Measurements from ENCODE around the gene CLK3. TPM values are rescaled to one million over a fixed set of nuclear protein-coding genes. Genes with fewer than 3 reads are reported as not detected.

The CLK3 gene
- total and polyA plus RNA-seq, 2 of the 8 experiments (the other 6 are each of a cell fraction or from before 2014, with no cell fraction given) = 43.5 to 67.3 TPM

GRCh38 chr15:74616366-74616939, 817 bp downstream of the CLK3 start:
- Histone ChIP-seq H3K79me1 (ENCODE audit: low read depth, low read length) (peaks cover 10% of the 10 kb centered on the region), H3K23me2 (ENCODE audit: low read depth, low read length) (peaks cover 16% of the 10 kb centered on the region; the same call in 1 of the 2 replicates), H3K56ac (replicated peaks; ENCODE audit: insufficient read length, low read depth, low read length) (no peak overlapping the region), H3K36me3 (ENCODE audit: control insufficient read depth in 2 of 4, insufficient read depth in 4 of 4, low read length in 3 of 4) (peaks cover 7 to 15% (median 9%) of the 10 kb centered on the region in 4 experiments; a peak in 6 of 8 replicates), H4K8ac (ENCODE audit: extremely low read depth, insufficient read depth, low read length) (peak overlapping the region; percentile 90; the same call in 1 of the 2 replicates), H3K23ac (ENCODE audit: insufficient read length) (no peak overlapping the region), H3K9me3 (ENCODE audit: insufficient read depth in 2 of 2, low read depth in 1 of 2, low read length in 1 of 2) (no peaks in the 10 kb centered on the region), H2BK5ac (ENCODE audit: low read depth, low read length) (peak overlapping the region; percentile 60; the same call in 1 of the 2 replicates), H3K14ac (ENCODE audit: insufficient read length) (no peak overlapping the region), H2BK12ac (ENCODE audit: low read depth, low read length) (no peak overlapping the region), H2BK20ac (ENCODE audit: low read length) (no peak overlapping the region), H3K18ac (ENCODE audit: extremely low read depth, low read length) (no peak overlapping the region), H3K4ac (replicated peaks; ENCODE audit: insufficient read length, low read depth, low read length) (no peak overlapping the region), H3K9ac (replicated peaks in 1 of 4; ENCODE audit: extremely low read depth in 1 of 4, low read depth in 3 of 4, low read length in 3 of 4) (peak overlapping the region; percentile 32 to 94 (median 82)), H3K4me3 (ENCODE audit: extremely low read depth in 1 of 4, insufficient read depth in 2 of 4, low read depth in 3 of 4, low read length in 4 of 4) (peak overlapping the region; percentile 80 to 96 (median 84)), H4K91ac (replicated peaks; ENCODE audit: insufficient read length, low read length) (peak overlapping the region; percentile 20), H2AFZ (ENCODE audit: low read length) (no peak overlapping the region), H2AK5ac (ENCODE audit: low read depth, low read length) (no peak overlapping the region), H3K4me1 (replicated peaks in 1 of 4; ENCODE audit: control insufficient read depth in 3 of 4, insufficient read depth in 4 of 4, low read length in 3 of 4) (peaks cover 0 to 5% (median 2%) of the 10 kb centered on the region in 4 experiments; a peak in 5 of 7 replicates), H3K27ac (ENCODE audit: low read depth, low read length) (no peak overlapping the region), H2BK120ac (replicated peaks; ENCODE audit: low read depth, low read length) (no peak overlapping the region), H4K20me1 (replicated peaks in 1 of 2; ENCODE audit: control insufficient read depth in 1 of 2, insufficient read depth in 2 of 2, low read length in 2 of 2) (peaks cover 17 to 45% of the 10 kb centered on the region in 2 experiments), H2BK15ac (ENCODE audit: low read length) (no peak overlapping the region), H3K79me2 (ENCODE audit: control insufficient read depth in 1 of 2, insufficient read depth in 2 of 2, low read length in 2 of 2) (peaks cover 14 to 38% of the 10 kb centered on the region in 2 experiments), H4K5ac (ENCODE audit: insufficient read length, low read depth, low read length) (no peak overlapping the region), H3K27me3 (replicated peaks in 1 of 4; ENCODE audit: control insufficient read depth in 3 of 4, extremely low read depth in 1 of 4, insufficient read depth in 3 of 4, low read length in 3 of 4) (peaks cover 0 to 15% (median 11%) of the 10 kb centered on the region in 4 experiments; a peak in 4 of 7 replicates), H3K4me2 (ENCODE audit: insufficient read depth in 1 of 2, low read depth in 2 of 2, low read length in 2 of 2) (peak overlapping the region; percentile 88 to 92)
- DNase-seq (ENCODE audit: low read depth in 1 of 2, low spot score in 2 of 2) (no peak), FAIRE-seq (no peak)
- no peak for TF ChIP-seq TBP (IDR thresholded peaks at IDR 0.05; ENCODE audit: low read depth, low read length)
- TF ChIP-seq SRF (IDR thresholded peaks at IDR 0.05; ENCODE audit: low read depth, low read length) = no peak
- peak; percentile 33 for TF ChIP-seq SAP30 (IDR thresholded peaks at IDR 0.05; ENCODE audit: insufficient read depth, insufficient replicate concordance, low read length)
- TF ChIP-seq KDM5A (IDR thresholded peaks at IDR 0.05; ENCODE audit: low read length) = no peak
- no peak for TF ChIP-seq ZNF274 (IDR thresholded peaks at IDR 0.05; ENCODE audit: borderline replicate concordance, extremely low read depth, low read length)
- no peak for TF ChIP-seq TAF7 (optimal IDR thresholded peaks at IDR 0.05; ENCODE audit: borderline replicate concordance, low read depth, low read length)
- TF ChIP-seq SIX5 (IDR thresholded peaks at IDR 0.05; ENCODE audit: low read depth, low read length) = no peak
- POLR2A ChIA-PET (ENCODE audit: partially characterized antibody) = interaction anchor here (0.9 to 10.0 kb wide), 10 partner anchors 10 to 162 kb away, joined by 3 to 122 read pairs (median 5); partner anchors contain the start of genes ARID3B and UBL7
- 30% methylated on average over 17 of the region's 18 CpGs; no CpG with 5 or more reads in 1 of the 2 experiments for WGBS, 2 experiments (ENCODE audit: extremely low coverage in 1 of 2, insufficient coverage in 1 of 2, insufficient read length in 1 of 2, insufficient replicate concordance in 2 of 2, low coverage in 1 of 2, low lambda C conversion rate in 2 of 2, missing lambda C conversion rate in 1 of 2)
- CTCF ChIA-PET (ENCODE audit: partially characterized antibody) = interaction anchor here (1.0 to 37.5 kb wide), 7 partner anchors 10 to 244 kb away, joined by 3 to 1439 read pairs (median 5); partner anchors contain the start of genes CSK and CYP1A2

Data from H1 (cell line).